HG03460 (cell line): Measurements from ENCODE around the gene CDH23.

Experiments
- ATAC-seq: cut with Tn5 transposase; IDR thresholded peaks from one replicate; pipeline ENCODE4 v1.9.1; 2021; ENCODE audit not compliant: unreplicated experiment

CDH23 gene

DNA sequence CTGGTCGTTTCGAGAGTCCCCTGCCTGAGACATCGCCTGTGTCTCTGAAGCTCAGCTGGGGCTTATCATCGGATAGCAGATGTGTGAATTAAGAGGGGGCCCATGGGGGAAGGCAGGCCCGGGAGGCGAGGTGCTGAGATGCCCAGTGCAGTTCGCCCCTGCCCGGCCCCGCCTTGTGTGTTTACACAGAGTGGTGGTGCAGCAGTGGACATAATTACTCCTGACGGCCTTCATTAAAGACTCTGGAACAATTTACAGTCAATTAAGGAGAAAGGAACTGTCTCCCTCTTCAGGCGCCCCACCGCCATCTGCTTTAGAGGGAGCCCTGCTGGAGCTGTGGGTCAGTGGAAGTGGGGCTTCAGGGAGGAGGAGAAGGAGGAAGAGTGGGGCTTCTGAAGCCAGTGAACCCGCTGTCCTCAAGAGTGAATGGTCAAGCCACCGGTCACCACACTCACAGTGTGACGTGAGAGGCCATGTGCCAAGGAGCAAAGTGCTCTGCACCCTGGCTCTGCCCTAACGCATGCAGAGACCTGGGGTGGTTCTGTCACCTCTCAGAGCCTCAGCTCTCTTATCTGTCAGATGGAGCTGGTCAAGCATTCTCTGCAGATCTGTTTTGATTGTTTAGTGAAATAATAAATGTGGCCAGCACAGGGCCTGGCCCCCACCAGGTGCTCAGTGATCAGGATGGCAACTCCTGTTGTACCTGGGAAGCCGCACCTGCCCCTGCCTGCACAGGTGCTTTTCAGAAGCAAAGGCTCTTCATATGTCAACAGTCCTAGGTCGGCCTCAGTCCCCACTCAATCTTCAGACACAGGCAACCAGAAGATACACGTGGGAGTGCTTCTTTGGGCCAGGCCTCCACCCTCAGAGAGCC, 65.6 kb downstream of the CDH23 start:
- ATAC-seq = no peak

DNA sequence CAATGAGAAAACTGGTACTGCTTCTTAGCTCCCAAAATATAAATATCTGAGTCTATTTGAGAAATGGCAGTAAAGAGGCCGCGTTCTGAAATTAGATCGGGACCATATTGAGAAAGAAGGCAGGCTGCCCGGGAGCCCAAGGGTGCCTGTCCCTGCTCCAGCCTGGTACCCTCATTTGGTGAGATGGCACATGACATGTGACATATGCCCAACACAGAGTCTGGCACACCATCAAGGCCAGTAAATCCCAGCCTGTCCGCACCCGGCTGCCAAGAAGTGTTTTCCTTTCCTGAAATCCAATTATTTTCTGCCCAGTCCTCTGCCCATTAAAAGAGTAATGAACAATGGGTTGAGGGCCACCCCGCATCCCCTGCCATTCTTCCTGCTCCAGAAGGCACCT, 66.4 kb downstream of the CDH23 start:
- no peak for ATAC-seq

DNA sequence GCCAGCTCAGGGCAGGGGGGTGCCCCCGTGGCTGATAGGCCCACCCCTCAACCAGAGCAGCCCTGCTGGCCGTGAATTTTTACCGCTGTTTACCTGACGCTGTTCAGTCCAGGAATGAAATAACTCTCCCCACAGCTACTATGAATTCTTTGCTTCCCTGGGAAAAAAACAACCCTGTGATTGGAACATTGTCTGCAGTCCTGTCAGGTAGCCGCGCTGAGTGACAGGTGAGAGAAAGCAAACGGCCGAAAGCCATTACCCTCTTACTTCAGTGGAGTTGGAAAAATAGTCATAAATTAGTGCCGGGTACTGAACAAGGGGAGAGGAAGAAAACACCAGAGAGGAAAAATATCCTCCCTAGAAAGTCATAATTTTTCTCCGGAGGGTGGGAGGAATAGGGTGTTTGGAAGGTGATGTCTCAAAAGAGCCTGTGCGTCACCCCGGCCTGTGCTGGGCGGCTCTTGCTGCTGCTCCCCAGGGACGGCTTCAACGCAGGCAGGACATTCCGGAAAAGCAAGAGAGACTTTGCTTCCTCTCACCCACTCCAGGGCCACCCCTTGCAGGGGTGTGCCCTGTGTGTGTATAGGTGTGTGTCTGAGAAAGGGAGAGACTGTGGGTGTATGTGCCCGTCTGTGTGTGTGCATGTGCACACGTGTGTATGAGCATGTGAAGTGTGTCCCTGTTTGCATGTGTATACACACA, 69.0 kb downstream of the CDH23 start:
- ATAC-seq = no peak

DNA sequence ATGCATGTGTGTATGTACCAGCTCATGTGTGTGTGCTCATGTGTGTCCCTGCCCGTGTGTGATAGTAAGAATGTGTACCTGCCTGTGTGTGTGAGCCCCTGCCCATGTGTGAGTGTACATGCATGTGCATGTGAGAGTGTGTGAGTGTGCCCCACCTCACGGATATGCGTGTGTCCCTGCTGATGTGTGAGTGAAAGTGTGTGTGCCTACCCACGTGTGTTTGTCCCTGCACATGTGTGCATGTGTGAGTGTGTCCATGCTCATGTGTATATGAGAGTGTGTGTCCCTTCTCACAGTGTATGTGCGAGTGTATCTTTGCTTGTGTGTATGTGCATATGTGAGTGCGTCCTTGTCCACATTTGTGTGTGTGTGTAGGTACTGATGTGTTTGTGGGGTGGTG, 69.6 kb downstream of the CDH23 start:
- no peak for ATAC-seq

DNA sequence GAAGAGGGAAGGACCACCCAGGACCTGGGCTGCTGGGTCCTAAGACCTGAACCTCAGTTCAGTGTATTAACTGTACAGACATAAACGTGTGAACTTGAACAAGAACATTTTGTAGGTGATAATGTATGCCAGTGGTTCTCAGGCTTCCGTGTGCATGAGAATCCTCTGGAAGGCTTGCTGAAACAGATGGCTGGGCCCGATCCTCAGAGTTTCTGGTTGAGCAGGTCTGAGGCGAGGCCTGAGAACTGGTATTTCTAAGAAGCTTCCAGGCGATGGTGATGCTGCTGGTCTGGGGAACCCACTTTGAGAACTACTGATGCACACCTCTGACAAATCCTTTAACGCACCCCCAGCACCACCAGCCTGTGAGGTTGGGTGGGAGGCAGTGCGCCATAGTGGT, 70.4 kb downstream of the CDH23 start:
- no peak for ATAC-seq

DNA sequence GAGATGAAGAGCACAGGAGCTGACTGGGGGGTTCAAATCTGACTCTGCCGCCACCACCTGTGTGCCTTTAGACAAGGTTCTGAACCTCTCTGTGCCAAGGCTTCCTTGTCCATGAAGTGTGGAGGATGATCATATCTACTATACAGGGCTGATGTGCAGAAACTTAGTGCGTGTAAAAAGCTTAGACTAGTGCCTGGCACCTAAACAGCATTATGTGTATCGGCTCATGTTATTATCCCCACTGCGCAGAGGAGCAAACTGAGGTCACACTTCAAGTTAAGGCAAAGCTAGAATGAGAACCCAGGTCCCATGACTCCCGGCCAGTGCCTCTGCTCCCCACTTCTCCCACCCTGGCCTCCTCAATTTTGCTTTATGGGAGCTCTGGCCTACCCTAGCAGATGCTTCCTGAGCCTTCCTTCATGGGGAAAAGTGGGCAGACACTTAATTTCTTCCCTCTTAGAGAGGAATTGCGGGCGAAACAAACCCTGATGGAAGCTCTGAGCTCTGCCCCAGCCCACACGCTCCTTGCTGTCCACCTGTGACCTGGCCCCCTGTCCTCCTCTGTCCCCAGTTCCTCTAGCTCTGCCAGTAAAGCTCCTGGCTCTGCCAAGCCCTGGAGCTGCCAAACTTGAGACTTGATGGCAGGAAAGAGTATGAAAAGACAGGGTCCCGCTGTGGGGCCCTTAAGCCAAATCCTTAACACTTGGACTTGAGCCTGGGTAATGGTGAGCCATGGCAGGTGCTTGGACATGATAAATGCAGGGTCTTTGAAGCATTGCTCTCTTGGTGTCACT, 71.0 kb downstream of the CDH23 start:
- no peak for ATAC-seq

DNA sequence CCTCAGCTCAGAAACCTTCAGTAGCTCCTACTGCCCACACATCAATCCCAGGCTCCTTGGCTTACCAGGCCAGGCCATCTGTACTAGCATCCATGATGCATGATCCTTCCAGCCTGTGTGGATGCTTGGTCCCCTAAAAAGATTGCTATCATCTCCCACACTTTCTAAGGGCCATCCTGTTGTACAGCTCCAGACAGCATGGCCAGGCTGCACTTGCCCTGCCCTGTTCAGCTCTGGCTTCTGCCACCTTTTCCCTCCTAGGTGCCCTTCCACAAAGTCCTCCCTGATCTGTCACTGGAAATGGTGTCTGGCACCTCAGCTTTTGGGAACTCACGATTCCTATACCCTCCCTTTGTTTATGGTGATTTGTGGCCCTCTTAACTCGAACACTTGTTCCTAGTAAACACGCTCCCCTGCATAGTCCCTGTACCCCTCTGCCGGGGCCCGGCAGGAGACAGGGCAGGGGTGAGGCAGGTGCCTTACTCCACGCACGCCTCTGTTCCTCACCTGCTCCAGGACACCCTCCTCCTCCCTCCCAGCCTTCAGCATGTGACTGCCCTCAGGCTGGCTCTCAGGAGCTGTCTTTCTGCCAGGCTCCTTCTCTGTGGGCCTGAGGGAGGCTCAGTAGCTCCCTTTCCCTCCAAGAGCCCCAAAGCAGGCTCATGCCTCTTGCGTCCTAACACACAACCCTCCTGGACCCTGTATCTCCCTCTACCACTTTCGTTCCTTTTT, 71.8 kb downstream of the CDH23 start:
- ATAC-seq = no peak

DNA sequence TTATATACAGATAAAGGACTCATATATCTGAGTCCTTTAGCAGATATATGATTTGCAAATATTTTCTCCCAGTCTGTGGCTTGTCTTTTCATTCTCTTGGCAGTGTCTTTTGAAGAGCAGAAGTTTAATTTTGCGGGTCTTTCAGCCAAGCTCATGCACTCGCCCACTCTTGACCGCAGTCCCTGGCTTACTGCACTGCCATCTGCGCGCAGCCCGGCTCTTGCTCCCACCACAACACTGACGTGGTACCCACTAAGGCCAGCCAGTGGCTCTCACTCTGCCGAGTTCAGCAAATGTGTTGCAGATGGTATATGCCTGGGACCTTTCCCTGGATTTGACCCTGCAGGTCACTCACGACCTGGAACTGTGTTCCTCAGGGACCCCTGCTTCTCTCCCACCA, 74.3 kb downstream of the CDH23 start:
- ATAC-seq = no peak

DNA sequence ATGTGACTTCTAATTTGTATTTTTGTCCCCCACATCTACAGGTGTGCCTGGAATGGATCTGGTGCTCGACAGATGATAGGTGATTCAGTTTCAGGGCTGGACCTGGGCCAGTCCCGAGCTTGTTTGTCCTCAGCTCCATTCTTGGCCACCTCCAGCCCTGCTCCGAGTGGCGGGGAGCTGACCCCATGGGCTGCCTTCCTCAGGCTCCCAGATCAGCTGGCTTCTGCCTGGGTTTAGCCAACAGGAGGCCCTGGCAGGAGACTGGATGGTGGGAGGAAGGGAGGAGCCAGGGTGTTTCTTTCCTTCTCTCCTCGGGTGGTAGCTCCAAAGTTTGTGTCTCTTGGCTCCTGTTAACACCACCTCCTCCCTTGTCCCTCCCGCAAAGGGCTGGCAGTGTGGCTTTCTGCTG, 75.2 kb downstream of the CDH23 start:
- ATAC-seq = no peak

DNA sequence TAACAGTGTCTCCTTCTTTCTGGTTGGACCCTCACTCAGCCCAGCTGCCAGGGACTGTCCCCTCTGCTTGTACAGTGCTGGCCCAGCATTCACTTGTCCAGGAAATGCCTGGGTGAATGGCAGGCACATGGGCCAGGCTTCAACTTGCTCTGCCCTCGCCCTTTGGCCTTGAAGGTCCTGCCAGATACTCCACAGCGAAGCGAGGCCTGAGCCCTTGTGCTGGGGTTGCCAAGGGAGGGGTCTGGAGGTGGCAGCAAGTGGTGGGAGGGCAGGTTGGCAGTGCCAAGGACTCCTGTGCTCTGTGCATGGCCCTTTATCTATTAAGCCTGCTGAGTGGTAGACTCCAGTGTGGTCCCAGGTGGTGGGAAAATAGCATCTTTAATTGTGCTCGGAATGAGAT, 75.7 kb downstream of the CDH23 start:
- ATAC-seq = no peak

DNA sequence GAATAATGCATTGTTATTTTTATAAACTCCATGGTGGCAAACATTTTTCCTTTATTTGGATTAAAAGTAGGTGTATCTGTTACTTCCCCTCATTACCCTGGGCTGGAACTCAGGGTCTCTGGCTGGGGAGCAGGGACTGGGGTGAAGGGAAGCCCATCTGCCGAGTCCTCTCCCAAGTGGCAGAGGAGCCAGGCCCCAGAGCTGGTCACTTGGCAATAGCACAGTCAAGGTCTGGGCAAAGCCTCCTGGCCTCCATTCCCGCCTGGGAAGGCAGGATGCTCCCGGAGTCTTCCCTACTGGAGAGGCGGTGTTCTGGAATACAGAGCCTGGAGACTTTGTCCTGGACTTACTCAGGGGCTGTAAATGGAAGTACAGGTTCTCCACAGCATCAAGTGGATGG, 76.2 kb downstream of the CDH23 start:
- no peak for ATAC-seq

DNA sequence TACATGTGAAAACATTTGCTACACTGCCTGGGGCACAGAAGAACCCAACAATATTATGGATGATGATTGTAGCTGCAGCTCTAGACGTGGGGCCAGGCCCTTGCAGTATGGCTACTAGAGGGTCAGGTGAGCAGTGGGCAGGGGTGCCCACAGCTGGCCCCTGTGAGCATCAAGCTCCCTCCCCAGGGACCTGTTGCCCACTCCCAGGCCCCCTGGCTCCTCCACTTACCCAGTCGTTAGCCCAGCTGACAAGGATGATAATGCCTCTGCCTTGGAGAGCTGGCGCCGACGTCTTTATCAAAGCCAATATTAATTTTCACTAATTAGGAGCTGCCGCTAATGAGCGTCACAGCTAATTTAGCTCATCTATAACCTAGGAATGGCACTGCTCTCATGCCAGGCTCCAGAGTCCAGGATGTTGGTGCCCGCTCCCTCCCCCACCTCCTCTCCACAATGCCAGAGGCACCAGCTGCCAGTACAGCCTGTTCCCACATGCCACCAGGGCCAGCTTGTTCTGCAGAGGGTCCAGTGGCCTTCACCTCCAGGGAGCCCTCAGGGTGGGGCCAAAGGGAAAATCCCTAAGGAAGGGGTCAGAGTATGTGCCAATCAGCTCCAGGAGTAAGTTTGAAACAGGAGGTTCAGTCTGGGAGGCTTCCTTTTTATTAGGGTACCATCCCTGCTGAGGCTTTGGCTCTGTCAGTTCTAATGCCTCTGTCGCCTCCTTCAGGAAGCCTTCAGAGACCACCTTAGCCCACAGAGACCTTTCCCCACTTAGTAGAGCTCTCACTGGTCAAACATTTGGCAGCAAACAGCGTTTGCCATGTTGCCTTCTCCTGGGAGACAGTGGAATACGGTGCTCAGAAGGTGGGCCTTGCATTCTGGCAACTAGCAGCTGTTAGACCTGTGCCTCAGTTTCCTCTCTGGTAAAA, 77.2 kb downstream of the CDH23 start:
- no peak for ATAC-seq

DNA sequence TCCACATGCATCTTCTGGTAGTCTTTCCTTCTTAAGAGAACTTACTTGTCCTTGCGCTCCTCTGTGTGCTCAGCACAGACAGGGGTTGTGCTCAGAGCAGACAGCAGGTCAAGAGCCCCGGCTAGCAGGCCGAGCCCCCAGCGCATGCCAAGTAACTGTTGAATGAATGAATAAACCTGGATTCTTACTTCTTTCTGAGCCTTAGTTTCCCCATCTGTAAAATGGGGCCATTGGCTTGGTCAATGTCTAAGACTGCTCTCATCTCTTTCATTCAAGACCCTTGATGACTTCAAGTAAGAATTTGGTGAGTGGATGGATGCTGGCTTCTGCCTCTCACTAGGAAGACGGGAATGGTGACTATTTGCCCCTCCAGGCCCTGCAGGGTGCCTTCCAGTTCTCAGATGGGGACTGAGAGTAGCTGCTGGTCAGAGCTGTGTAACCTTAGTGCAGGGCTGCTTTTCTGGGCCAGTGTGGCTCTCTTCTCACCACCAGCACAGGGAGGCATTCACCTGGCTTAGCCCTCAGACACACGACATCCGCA, 78.1 kb downstream of the CDH23 start:
- ATAC-seq = no peak

DNA sequence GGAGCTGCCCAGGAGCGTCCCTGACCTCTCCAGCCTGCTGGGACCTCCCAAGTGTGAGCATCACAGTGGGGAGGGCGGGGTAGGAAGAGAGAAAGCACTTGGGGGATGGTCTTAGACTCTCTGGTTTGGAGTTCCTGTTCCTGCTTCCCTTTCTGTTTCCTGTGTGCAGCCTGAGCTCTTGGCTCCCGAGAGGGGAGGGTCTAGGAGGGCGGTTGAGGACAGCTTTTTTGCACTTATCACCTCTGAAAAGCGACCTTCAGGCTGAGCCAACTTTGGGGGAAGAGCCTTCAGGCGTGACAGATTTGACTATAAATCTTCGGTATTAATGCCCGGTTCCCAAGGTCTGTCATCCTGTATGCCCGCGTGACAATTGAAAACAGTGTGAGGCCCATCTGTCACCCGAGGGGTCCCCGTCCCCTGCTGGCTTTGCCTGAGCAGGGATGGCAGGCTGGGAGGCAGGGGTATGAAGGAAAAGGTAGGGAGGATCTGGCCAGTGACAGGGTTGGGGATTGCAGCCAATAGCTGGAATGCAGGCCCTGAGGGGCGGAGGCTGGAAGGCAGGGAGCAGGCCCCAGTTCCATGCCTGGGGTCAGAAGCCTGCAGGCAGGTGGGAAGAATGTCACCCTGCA, 78.6 kb downstream of the CDH23 start:
- no peak for ATAC-seq

DNA sequence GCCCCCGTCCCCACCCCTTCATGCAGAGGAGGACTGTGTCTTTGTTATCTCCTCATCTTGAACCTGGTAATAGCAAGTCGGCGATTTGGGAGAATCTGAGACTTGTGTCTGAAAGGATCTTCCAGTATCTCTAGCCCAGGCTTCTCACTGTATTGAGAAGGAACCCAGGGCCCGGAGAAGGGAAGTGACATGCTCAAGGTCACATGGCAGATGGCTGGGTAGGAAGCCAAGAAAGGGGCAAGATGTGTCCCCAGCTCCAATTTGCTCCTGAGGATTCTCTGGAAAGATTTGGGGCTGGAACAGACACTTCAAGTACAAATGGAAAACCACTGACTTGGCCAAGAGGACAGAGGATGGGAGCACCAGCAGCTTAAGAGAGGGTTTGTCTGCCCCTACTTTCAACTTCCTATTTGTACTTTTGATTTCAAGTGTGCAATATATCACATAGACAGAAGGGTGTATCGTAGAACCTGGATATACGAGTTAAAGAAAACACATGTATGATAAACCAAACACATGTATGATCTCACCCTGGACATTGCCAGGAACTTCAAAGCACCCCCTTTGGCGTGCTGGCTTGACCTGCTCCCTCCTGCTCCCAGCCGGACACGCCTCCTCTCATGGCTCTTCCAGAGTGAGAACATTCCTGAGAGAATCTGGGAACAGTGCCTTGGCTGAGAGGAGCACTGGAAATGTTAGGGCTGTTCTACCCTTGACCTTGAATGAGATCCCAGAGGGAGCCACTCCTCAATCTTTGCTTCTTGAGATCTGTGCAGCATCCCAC, 79.7 kb downstream of the CDH23 start:
- ATAC-seq = no peak

DNA sequence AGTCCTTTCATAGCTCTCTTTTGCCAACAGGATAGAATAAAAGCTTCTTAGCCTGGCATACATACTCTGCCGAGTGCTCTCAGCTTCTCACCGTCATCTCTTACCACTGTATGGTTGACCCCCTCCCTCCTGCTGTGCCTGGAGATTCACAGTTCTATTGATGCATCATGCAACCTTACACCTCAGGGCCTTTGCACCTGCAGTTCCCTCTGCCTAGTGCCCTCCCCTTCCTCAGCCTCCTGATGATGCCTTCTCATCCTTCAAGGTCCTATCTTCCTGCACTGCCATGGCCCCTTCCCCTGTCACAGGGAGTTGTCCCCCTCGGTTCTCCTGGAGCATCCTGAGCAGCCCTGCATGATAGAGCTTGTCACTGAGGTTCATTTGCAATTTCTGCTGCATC, 81.5 kb downstream of the CDH23 start:
- ATAC-seq = no peak

DNA sequence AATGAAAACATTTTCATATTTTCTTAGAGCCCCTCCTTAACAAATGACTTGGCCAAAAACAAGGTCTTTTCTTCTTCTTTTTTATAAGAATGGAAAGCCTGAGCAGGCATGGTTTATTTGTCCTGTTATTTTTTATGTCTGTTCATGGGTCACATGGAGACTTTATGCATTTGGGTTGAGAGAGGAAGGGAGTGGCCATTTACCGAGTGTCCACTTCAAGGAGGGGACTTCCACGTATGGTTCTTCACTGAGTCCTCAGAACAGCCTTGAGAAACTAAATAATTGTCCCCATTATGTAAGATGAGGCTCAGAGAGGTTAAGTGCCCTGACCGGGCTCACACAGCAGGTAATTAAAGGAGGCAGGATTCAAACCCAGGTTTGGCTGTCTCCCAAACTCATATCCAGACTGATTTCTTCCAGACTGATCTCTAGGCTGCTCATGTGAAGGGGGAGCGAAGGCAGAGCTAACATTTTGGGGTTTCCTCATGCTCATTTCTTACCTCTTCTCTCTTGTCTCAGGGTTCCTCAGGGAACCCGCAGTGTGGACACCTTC, 82.2 kb downstream of the CDH23 start:
- ATAC-seq = no peak

DNA sequence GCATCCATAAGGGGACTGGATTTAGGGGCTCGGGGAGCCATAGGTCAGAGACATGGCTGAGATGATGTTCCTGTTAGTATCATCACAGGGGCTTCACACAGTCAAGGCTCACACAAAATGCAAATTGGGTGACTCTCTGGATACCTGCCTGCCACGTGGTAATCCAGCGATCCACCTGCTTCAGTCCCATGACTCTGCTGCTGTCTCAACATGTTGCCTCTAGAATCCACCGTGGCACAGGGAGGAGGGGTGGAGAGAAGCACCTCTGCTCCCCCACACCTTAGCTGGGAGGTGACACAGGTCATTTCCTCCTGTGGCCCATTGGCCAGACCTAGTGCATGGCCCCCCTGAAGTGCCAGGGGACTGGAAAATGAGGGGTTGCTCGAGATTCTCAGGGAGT, 83.1 kb downstream of the CDH23 start:
- ATAC-seq = no peak
